Measurements from ENCODE around the gene SYCN. TPM values are rescaled to one million over a fixed set of nuclear protein-coding genes. Genes with fewer than 3 reads are reported as not detected.

SYCN gene
- total and polyA plus RNA-seq, 2 donors (not counting 1 experiment from before 2014, with no cell fraction given) = not detected

GRCh38 chr19:39158646-39159260 is 45.3 kb downstream of the SYCN start:
- H3K27ac ChIP-seq (ENCODE audit: low read length in 2 of 2) = no peak overlapping the region
- ATAC-seq (ENCODE audit: low read depth) = no peak
- H2AFZ ChIP-seq (ENCODE audit: insufficient read depth, low read depth, low read length, poor library complexity, severe bottlenecking) = no peak overlapping the region
- no peaks in the 10 kb centered on the region for H3K9me3 ChIP-seq (ENCODE audit: control extremely low read depth in 1 of 3, control insufficient read depth in 2 of 3, insufficient read depth in 1 of 3, low read length in 2 of 3)
- CTCF ChIA-PET = no interaction called here
- Mint-ChIP-seq H3K9me3 (ENCODE audit: insufficient read depth) (no peaks in the 10 kb centered on the region), H3K27ac (no peak overlapping the region), H3K27me3 (no peaks in the 10 kb centered on the region), H3K4me3 (no peak overlapping the region), H3K4me1 (peaks cover 8% of the 10 kb centered on the region)
- intact Hi-C loops (cut with micrococcal nuclease) = no loop called here
- 96% methylated on average over 10 of the region's 12 CpGs for WGBS (ENCODE audit: insufficient coverage)
- H4K20me1 ChIP-seq (ENCODE audit: control insufficient read depth, insufficient read depth, low read length, poor library complexity, severe bottlenecking) = peaks cover 57% of the 10 kb centered on the region
- peaks cover 54% of the 10 kb centered on the region for H3K79me2 ChIP-seq (ENCODE audit: control insufficient read depth, insufficient read depth, low read length)
- H3K4me2 ChIP-seq (replicated peaks; ENCODE audit: low read depth, low read length, poor library complexity, severe bottlenecking) = no peak overlapping the region
- H3K4me3 ChIP-seq (ENCODE audit: control extremely low read depth in 1 of 5, extremely low read depth in 1 of 5, insufficient read depth in 1 of 5, low read depth in 2 of 5, low read length in 4 of 5) = no peak overlapping the region
- POLR2A ChIA-PET = no interaction called here
- TF ChIP-seq CTCF (IDR thresholded peaks at IDR 0.05) = no peak
- TF ChIP-seq EZH2 (IDR thresholded peaks at IDR 0.05; ENCODE audit: borderline replicate concordance, insufficient read depth, low read depth, low read length, poor library complexity, severe bottlenecking) = no peak
- no peak overlapping the region for H3K9ac ChIP-seq (ENCODE audit: low read length)
- H3K27me3 ChIP-seq (replicated peaks in 1 of 4; ENCODE audit: control extremely low read depth in 1 of 4, control insufficient read depth in 3 of 4, insufficient read depth in 4 of 4, low read length in 3 of 4) = no peaks in the 10 kb centered on the region
- no peaks in the 10 kb centered on the region for H3K4me1 ChIP-seq (ENCODE audit: control insufficient read depth in 2 of 2, insufficient read depth in 2 of 2, low read length in 2 of 2)
- DNase-seq = no peak
- no peaks in the 10 kb centered on the region for H3K36me3 ChIP-seq (replicated peaks in 1 of 2; ENCODE audit: control extremely low read depth in 1 of 2, control insufficient read depth in 1 of 2, extremely low read depth in 1 of 2, insufficient read depth in 2 of 2, low read length in 1 of 2)

GRCh38 chr19:39157997-39158389 is 46.1 kb downstream of the SYCN start:
- intact Hi-C loops (cut with micrococcal nuclease) = no loop called here

More at GRCh38 chr19:39157997-39158389, 46.1 kb downstream of the SYCN start:
- Mint-ChIP-seq H3K27ac (no peak overlapping the region), H3K27me3 (no peaks in the 10 kb centered on the region), H3K4me1 (peaks cover 8% of the 10 kb centered on the region), H3K9me3 (ENCODE audit: insufficient read depth) (no peaks in the 10 kb centered on the region), H3K4me3 (no peak overlapping the region)
- Histone ChIP-seq H3K36me3 (replicated peaks in 1 of 2; ENCODE audit: control extremely low read depth in 1 of 2, control insufficient read depth in 1 of 2, extremely low read depth in 1 of 2, insufficient read depth in 2 of 2, low read length in 1 of 2) (no peaks in the 10 kb centered on the region), H3K9me3 (ENCODE audit: control extremely low read depth in 1 of 3, control insufficient read depth in 2 of 3, insufficient read depth in 1 of 3, low read length in 2 of 3) (no peaks in the 10 kb centered on the region), H3K9ac (ENCODE audit: low read length) (no peak overlapping the region), H3K4me3 (ENCODE audit: control extremely low read depth in 1 of 5, extremely low read depth in 1 of 5, insufficient read depth in 1 of 5, low read depth in 2 of 5, low read length in 4 of 5) (no peak overlapping the region), H2AFZ (ENCODE audit: insufficient read depth, low read depth, low read length, poor library complexity, severe bottlenecking) (no peak overlapping the region), H3K4me2 (replicated peaks; ENCODE audit: low read depth, low read length, poor library complexity, severe bottlenecking) (no peak overlapping the region), H3K79me2 (ENCODE audit: control insufficient read depth, insufficient read depth, low read length) (peaks cover 61% of the 10 kb centered on the region), H3K27ac (ENCODE audit: low read length in 2 of 2) (no peak overlapping the region), H4K20me1 (ENCODE audit: control insufficient read depth, insufficient read depth, low read length, poor library complexity, severe bottlenecking) (peaks cover 50% of the 10 kb centered on the region), H3K27me3 (replicated peaks in 1 of 4; ENCODE audit: control extremely low read depth in 1 of 4, control insufficient read depth in 3 of 4, insufficient read depth in 4 of 4, low read length in 3 of 4) (no peaks in the 10 kb centered on the region), H3K4me1 (ENCODE audit: control insufficient read depth in 2 of 2, insufficient read depth in 2 of 2, low read length in 2 of 2) (no peaks in the 10 kb centered on the region)
- no peak for DNase-seq
- WGBS (ENCODE audit: insufficient coverage) = 97% methylated on average over 10 of the region's 15 CpGs
- CTCF ChIA-PET = no interaction called here
- TF ChIP-seq CTCF (IDR thresholded peaks at IDR 0.05) (no peak), EZH2 (IDR thresholded peaks at IDR 0.05; ENCODE audit: borderline replicate concordance, insufficient read depth, low read depth, low read length, poor library complexity, severe bottlenecking) (no peak)
- POLR2A ChIA-PET = no interaction called here
- ATAC-seq (ENCODE audit: low read depth) = no peak
